ENCODE data around the gene RPL21.
"Not testable (repeated sequence)": the region's sequence is repeated elsewhere in the genome, so short reads cannot be mapped to it uniquely, and the experiment has no call there.

DNA sequence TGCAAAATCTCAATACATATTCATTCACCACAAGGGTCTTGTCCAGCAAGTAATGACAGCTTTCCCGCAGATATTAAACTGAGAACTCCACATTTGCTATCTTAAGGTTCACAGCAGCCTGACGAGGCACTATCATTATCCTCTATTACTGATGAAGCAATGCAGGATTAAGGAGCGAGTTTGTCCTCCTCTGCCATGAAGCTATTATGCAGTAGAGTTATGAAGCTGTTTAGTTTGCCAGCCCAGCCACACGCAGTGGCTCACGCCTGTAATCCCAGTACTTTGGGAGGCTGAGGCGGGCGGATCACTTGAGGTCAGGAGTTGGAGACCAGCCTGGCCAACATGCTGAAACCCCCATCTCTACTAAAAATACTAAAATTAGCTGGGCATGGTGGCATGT lies 49.0 kb downstream of the RPL21 start:
- TF ChIP-seq, protein P1, sequence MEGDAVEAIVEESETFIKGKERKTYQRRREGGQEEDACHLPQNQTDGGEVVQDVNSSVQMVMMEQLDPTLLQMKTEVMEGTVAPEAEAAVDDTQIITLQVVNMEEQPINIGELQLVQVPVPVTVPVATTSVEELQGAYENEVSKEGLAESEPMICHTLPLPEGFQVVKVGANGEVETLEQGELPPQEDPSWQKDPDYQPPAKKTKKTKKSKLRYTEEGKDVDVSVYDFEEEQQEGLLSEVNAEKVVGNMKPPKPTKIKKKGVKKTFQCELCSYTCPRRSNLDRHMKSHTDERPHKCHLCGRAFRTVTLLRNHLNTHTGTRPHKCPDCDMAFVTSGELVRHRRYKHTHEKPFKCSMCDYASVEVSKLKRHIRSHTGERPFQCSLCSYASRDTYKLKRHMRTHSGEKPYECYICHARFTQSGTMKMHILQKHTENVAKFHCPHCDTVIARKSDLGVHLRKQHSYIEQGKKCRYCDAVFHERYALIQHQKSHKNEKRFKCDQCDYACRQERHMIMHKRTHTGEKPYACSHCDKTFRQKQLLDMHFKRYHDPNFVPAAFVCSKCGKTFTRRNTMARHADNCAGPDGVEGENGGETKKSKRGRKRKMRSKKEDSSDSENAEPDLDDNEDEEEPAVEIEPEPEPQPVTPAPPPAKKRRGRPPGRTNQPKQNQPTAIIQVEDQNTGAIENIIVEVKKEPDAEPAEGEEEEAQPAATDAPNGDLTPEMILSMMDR (IDR thresholded peaks at IDR 0.05) = not testable (repeated sequence)
- TF ChIP-seq POLR2AphosphoS5 (IDR thresholded peaks at IDR 0.05) = not testable (repeated sequence)
